OCI-LY1 (cell line): ENCODE data around the gene AXDND1.

Experiments
- H2AFZ ChIP-seq: fragments of 200-600 bp; sonication (generic), shearing (Covaris generic); 2 replicates; pipeline ENCODE4 v1.6.0; 2014; ENCODE audit warnings: antibody characterized with exemption, mild to moderate bottlenecking, low read length
- H3F3A ChIP-seq: fragments of 200-600 bp; sonication (generic), shearing (Covaris generic); 2 replicates; pipeline ENCODE4 v1.6.0; 2014; ENCODE audit warnings: mild to moderate bottlenecking, antibody characterized with exemption, low read length, moderate library complexity; ENCODE audit not compliant: insufficient read depth
- H3K27ac ChIP-seq: fragments of 200-600 bp; sonication (generic); 2 replicates; pipeline ENCODE4 v1.5.1; 2014; ENCODE audit warnings: low read length, mixed run types, mild to moderate bottlenecking, low read depth; ENCODE audit not compliant: poor library complexity, severe bottlenecking
- H3K27me3 ChIP-seq: fragments of 200-600 bp; sonication (generic); 2 replicates; pipeline ENCODE4 v1.6.0; 2014; ENCODE audit warnings: antibody characterized with exemption, mild to moderate bottlenecking, low read length, moderate library complexity; ENCODE audit not compliant: insufficient read depth
- H3K36me3 ChIP-seq: fragments of 200-600 bp; sonication (generic); 2 replicates; pipeline ENCODE4 v1.6.1; 2014; ENCODE audit warnings: mild to moderate bottlenecking, antibody characterized with exemption, low read length, moderate library complexity, mixed read lengths; ENCODE audit not compliant: insufficient read depth
- H3K4me1 ChIP-seq: fragments of 200-600 bp; sonication (generic); 2 replicates; pipeline ENCODE4 v1.5.1; 2014; ENCODE audit warnings: mild to moderate bottlenecking, low read length, moderate library complexity; ENCODE audit not compliant: insufficient read depth, severe bottlenecking
- H3K4me2 ChIP-seq: fragments of 200-600 bp; sonication (generic), shearing (Covaris generic); 2 replicates; pipeline ENCODE4 v1.6.1; 2014; ENCODE audit warnings: low read length
- H3K4me3 ChIP-seq: fragments of 200-600 bp; sonication (generic); 2 replicates; pipeline ENCODE4 v1.5.1; 2014; ENCODE audit warnings: low read length, low read depth, mild to moderate bottlenecking, mixed read lengths; ENCODE audit not compliant: poor library complexity, severe bottlenecking
- H3K79me2 ChIP-seq: fragments of 200-600 bp; shearing (Covaris generic); 2 replicates; pipeline ENCODE4 v1.6.1; 2016; ENCODE audit warnings: mixed run types, low read length, mixed read lengths; ENCODE audit not compliant: insufficient read depth
- H3K9ac ChIP-seq: fragments of 200-600 bp; sonication (generic), shearing (Covaris generic); 2 replicates; pipeline ENCODE4 v1.6.1; 2014; ENCODE audit warnings: mild to moderate bottlenecking, low read length, mixed read lengths
- H3K9me2 ChIP-seq: fragments of 200-600 bp; sonication (generic), shearing (Covaris generic); 2 replicates; pipeline ENCODE4 v1.6.1; 2014; ENCODE audit warnings: low read depth, mild to moderate bottlenecking, low read length, mixed read lengths
- H3K9me3 ChIP-seq: fragments of 200-600 bp; shearing (Covaris generic); 2 replicates; pipeline ENCODE4 v1.6.1; 2014; ENCODE audit warnings: low read length, mixed read lengths
- H4K20me1 ChIP-seq: fragments of 200-600 bp; sonication (generic), shearing (Covaris generic); 2 replicates; pipeline ENCODE4 v1.6.0; 2016; ENCODE audit warnings: mild to moderate bottlenecking, low read length; ENCODE audit not compliant: insufficient read depth
- CTCF ChIP-seq: fragments of 200-600 bp; sonication (generic), shearing (Covaris generic); IDR thresholded peaks from 2 replicates; pipeline ENCODE4 v1.5.1; 2017; ENCODE audit warnings: mild to moderate bottlenecking, antibody characterized with exemption, low read length, moderate library complexity, mixed read lengths
- EZH2 ChIP-seq: fragments of 200-600 bp; sonication (generic), shearing (Covaris generic); IDR thresholded peaks from 2 replicates; pipeline ENCODE4 v1.8.0; 2017; ENCODE audit warnings: borderline replicate concordance, mixed run types, mild to moderate bottlenecking, antibody characterized with exemption, low read length, moderate library complexity, mixed read lengths

Gene AXDND1

GRCh38 chr1:179337942-179338560 lies 27.7 kb upstream of the AXDND1 start:
- Histone ChIP-seq H2AFZ (no peak overlapping the region), H3K9me2 (no peaks in the 10 kb centered on the region), H3K36me3 (peaks cover 36% of the 10 kb centered on the region), H3K9me3 (no peaks in the 10 kb centered on the region), H3F3A (no peaks in the 10 kb centered on the region), H3K79me2 (no peaks in the 10 kb centered on the region), H3K27ac (no peak overlapping the region), H3K9ac (no peak overlapping the region), H3K27me3 (no peaks in the 10 kb centered on the region), H3K4me2 (no peak overlapping the region), H3K4me1 (no peaks in the 10 kb centered on the region), H3K4me3 (no peak overlapping the region), H4K20me1 (no peaks in the 10 kb centered on the region)
- TF ChIP-seq EZH2 (no peak), CTCF (no peak)

DNA sequence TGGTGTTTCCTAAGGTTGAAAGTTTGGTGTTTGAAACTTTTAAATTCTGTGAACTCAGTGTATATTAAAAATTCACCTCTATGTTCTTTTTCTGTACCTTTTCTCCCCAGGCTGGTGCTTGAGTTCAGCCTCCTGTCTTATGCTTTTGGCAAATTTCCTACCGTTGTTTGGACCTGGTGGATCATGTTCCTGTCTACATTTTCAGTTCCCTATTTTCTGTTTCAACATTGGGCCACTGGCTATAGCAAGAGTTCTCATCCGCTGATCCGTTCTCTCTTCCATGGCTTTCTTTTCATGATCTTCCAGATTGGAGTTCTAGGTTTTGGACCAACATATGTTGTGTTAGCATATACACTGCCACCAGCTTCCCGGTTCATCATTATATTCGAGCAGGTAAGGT lies 24.9 kb upstream of the AXDND1 start:
- peaks cover 47% of the 10 kb centered on the region for H3K36me3 ChIP-seq
- H3K9me2 ChIP-seq: no peaks in the 10 kb centered on the region
- H3K79me2 ChIP-seq: no peaks in the 10 kb centered on the region
- H3F3A ChIP-seq: no peaks in the 10 kb centered on the region
- no peaks in the 10 kb centered on the region for H3K9me3 ChIP-seq
- no peak overlapping the region for H3K4me2 ChIP-seq
- H3K4me3 ChIP-seq: no peak overlapping the region
- H3K4me1 ChIP-seq: no peaks in the 10 kb centered on the region
- no peak for TF ChIP-seq EZH2
- TF ChIP-seq CTCF: no peak
- H3K27ac ChIP-seq: no peak overlapping the region
- H3K27me3 ChIP-seq: no peaks in the 10 kb centered on the region
- H4K20me1 ChIP-seq: no peaks in the 10 kb centered on the region
- H2AFZ ChIP-seq: no peak overlapping the region
- H3K9ac ChIP-seq: no peak overlapping the region

DNA sequence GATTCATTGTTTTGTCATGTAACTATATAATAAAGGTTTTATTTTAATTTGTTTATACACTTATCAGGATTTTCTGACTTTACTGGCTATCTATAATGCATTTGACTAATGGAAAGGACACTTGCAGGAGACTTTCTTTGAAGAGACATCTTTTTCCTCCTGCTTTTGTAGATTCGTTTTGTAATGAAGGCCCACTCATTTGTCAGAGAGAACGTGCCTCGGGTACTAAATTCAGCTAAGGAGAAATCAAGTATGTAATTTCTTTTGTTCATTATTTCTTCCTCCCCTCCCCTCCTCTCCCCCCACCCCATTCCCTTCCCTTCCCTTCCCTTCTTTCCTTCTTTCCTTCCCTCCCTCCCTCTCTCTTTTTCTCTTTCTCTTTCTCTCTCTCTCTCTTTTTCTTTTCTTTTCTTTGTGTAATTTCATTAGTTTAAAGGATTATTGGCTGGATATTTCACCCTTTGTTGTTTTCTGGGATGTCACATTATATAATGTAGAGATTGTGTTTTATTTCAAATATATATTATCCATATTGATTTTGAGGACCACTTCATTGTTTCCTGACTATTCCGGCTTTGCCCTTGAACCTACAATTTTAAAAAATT lies 23.7 kb upstream of the AXDND1 start:
- Histone ChIP-seq H3K79me2 (no peaks in the 10 kb centered on the region), H3K4me1 (no peaks in the 10 kb centered on the region), H3K4me3 (no peak overlapping the region), H3K9me2 (no peaks in the 10 kb centered on the region), H3K9ac (no peak overlapping the region), H3F3A (no peaks in the 10 kb centered on the region), H3K4me2 (no peak overlapping the region), H4K20me1 (no peaks in the 10 kb centered on the region), H3K36me3 (peaks cover 54% of the 10 kb centered on the region), H3K27me3 (no peaks in the 10 kb centered on the region), H3K9me3 (no peaks in the 10 kb centered on the region), H2AFZ (no peak overlapping the region), H3K27ac (no peak overlapping the region)
- TF ChIP-seq CTCF (no peak), EZH2 (no peak)
